GM12874 (cell line): ENCODE data around the gene DYNC2H1.

ENCODE experiments used
- TF ChIP-seq, protein P1 (sequence below): IDR thresholded peaks from 2 replicates; pipeline ENCODE4 v1.5.1; 2011; ENCODE audit warnings: low read depth, mild to moderate bottlenecking, control low read depth, low read length, moderate library complexity; ENCODE audit not compliant: insufficient read depth

DYNC2H1 gene

DNA sequence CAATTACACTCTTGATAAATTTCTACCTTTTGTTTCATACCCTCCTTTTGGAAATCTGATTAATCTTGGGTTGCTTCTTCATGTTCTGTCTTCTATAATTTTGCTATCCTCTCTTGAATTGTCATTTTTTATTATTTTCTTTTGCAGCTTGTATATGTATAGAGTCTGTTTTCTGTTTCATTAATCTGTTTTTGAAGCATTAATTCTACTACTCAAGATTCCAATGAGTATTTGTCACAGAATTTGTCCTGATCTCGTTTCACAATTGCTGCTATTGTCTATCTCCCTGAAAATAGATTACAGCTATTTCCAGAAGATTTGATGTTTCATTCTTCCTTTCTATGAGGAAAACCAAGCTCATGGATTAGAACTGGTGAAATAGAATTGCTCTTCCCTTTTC, 406.1 kb downstream of the DYNC2H1 start:
- TF ChIP-seq, protein P1, sequence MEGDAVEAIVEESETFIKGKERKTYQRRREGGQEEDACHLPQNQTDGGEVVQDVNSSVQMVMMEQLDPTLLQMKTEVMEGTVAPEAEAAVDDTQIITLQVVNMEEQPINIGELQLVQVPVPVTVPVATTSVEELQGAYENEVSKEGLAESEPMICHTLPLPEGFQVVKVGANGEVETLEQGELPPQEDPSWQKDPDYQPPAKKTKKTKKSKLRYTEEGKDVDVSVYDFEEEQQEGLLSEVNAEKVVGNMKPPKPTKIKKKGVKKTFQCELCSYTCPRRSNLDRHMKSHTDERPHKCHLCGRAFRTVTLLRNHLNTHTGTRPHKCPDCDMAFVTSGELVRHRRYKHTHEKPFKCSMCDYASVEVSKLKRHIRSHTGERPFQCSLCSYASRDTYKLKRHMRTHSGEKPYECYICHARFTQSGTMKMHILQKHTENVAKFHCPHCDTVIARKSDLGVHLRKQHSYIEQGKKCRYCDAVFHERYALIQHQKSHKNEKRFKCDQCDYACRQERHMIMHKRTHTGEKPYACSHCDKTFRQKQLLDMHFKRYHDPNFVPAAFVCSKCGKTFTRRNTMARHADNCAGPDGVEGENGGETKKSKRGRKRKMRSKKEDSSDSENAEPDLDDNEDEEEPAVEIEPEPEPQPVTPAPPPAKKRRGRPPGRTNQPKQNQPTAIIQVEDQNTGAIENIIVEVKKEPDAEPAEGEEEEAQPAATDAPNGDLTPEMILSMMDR = no peak

DNA sequence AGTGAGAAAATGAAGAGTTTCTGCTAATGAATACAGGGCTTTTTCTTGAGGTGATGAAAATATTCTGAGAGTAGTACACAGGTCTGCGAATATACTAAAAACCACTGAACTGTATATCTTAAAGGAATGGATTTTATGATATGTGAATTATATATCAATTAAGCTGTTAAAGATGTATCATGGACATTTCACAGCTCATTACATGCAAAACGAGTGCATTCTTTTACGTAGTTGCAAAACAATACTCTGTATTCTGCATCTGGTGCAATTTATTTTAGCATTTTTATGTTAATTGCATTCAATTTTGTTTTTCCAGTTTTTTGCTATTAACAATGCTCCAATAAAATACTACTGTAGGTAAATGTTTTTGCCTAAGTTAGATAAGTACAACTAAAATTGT, 411.6 kb downstream of the DYNC2H1 start:
- TF ChIP-seq, protein P1 = no peak

DNA sequence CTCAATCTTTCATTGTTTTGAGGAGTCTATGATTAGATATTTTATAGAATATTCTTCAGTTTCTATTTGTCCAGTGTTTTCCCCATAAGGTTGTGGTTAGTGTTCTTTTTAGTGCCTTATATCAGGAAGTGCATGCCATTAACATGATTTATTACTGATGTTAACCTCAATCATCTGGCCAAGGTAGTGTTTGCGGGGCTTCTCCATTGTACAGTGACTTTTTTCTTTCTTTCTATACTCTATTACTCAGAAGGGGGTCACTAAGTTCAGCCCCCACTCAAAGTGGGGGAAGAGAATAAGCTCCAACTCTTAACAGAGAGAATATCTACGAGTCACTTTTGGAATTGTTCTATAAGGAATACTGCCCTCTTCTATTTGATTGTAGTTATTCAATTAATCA, 415.8 kb downstream of the DYNC2H1 start:
- TF ChIP-seq, protein P1 = no peak

DNA sequence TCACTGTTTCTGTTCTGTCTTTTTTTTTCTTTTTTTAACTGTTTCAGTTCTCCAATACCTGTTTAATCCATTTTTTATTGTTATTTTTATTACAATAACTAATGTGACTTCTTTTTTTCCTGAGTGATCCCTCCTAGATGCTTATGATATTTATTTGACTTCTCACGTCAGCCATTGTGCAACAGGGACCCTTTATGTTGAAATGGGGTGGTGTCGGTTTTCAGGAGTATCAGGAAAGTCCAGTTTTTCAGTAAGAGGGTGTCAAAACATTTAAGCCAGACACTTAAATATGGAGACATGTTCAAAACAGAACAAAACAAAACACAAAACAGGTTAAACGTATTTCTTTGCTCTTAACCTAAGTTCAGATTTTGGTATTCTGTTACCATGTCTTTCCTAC, 418.8 kb downstream of the DYNC2H1 start:
- TF ChIP-seq, protein P1 = no peak

DNA sequence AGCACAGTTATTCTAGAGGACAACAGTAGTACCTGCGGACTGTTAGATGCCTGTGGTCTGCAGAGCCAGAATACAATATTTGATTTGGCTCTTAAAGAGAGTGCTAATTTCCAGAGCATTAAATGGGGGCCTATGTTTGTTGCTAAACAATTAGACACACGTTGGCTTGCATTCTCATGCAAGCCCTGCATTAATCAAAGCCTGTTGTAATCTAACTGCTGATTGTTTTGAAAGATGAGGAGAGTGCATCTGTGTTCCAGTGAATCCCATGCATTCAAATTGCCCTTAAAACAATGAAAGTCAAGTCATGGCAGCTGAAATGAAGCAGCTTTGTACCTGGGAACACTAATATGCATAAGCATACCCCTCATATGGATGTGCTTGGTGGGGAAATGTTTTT, 419.4 kb downstream of the DYNC2H1 start:
- TF ChIP-seq, protein P1 = no peak

DNA sequence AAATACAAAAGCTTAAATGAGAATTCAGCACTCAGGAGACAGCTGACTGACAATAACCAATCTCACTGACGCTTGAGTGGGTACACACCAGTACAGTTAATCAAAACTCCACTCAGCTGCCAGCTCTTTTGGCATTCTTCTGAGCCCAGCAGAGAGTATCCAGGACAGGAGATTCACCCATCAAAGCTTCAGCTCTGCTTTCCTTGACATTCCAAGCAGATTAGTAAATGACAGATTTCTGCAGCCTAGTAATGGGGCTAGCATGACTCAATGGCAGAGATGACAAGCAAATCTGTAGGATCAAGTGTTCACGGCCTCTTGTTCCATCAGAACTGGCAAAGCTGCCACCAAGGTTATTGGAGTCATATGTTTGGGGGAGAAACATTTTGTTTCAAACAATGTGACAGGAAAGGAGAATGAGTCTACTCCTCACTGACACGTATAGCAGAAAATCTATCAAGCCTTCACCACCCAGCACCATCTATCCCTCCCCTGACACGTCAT, 420.0 kb downstream of the DYNC2H1 start:
- TF ChIP-seq, protein P1 = no peak
